OCI-LY7 (cell line): ENCODE results near the gene FGD4.

ENCODE experiments used
- EZH2phosphoT487 ChIP-seq: fragments of 200-600 bp; sonication (generic); IDR thresholded peaks from 2 replicates; pipeline ENCODE4 v1.6.1; 2018; ENCODE audit warnings: low read depth, borderline replicate concordance, mild to moderate bottlenecking, mixed run types, antibody characterized with exemption, low read length, moderate library complexity, mixed read lengths
- TF ChIP-seq, protein P1 (sequence below): fragments of 200-600 bp; sonication (generic); conservative IDR thresholded peaks from 2 replicates; pipeline ENCODE4 v1.5.1; 2014; ENCODE audit warnings: mild to moderate bottlenecking, antibody characterized with exemption, low read length, moderate library complexity, mixed read lengths

DNA sequence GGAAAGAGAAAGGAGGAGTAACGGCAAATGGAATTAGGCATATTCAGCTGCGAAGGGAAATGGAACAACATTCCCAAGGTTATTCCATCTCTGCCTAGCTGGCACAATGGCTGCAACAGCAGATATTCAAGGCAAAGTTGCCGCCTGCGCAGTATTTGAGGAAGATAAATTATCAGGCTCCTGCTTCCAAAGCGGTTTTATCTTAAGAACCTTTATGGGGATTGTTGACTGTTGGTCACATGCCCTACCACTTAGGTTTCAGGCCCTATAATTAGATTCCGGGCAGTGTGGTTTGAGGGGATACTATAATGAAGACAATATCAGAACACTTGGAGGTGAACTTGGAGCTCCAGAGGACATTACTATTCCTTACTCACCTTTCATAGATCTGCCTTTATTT lies 99.7 kb downstream of the FGD4 start:
- TF ChIP-seq, protein P1, sequence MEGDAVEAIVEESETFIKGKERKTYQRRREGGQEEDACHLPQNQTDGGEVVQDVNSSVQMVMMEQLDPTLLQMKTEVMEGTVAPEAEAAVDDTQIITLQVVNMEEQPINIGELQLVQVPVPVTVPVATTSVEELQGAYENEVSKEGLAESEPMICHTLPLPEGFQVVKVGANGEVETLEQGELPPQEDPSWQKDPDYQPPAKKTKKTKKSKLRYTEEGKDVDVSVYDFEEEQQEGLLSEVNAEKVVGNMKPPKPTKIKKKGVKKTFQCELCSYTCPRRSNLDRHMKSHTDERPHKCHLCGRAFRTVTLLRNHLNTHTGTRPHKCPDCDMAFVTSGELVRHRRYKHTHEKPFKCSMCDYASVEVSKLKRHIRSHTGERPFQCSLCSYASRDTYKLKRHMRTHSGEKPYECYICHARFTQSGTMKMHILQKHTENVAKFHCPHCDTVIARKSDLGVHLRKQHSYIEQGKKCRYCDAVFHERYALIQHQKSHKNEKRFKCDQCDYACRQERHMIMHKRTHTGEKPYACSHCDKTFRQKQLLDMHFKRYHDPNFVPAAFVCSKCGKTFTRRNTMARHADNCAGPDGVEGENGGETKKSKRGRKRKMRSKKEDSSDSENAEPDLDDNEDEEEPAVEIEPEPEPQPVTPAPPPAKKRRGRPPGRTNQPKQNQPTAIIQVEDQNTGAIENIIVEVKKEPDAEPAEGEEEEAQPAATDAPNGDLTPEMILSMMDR: no peak
- no peak for TF ChIP-seq EZH2phosphoT487
